HL-60 (cell line): ENCODE data around the gene RNU11.

Experiments used
- DNase-seq, 2 experiments: peaks; one replicate each; pipeline ENCODE4 v3.0.0-alpha.2; 2010 to 2020; ENCODE audit warnings: low read depth in 1 of 2, low spot score in 1 of 2
- H3K27ac ChIP-seq: fragments of 250-450 bp; sonication (Bioruptor Pico); replicated peaks from 2 replicates; pipeline ENCODE4 v1.5.1; 2020; ENCODE audit warnings: mild to moderate bottlenecking, moderate library complexity
- H3K27me3 ChIP-seq: fragments of 250-450 bp; sonication (Bioruptor Pico); 2 replicates; pipeline ENCODE4 v1.5.1; 2021; ENCODE audit warnings: mild to moderate bottlenecking, moderate library complexity; ENCODE audit not compliant: insufficient read depth, poor library complexity, severe bottlenecking
- H3K4me3 ChIP-seq: replicated peaks from 2 replicates; pipeline ENCODE4 v1.5.1; 2011; ENCODE audit warnings: mild to moderate bottlenecking, control low read depth, low read length; ENCODE audit not compliant: insufficient read depth
- CTCF ChIP-seq: IDR thresholded peaks from one replicate; pipeline ENCODE4 v1.5.1; 2011; ENCODE audit warnings: low read length, control low read depth, inconsistent platforms; ENCODE audit not compliant: insufficient read depth
- GABPA ChIP-seq: IDR thresholded peaks from 2 replicates; pipeline ENCODE4 v1.6.1; 2012; ENCODE audit warnings: low read depth
- POLR2AphosphoS5 ChIP-seq: IDR thresholded peaks from 2 replicates; pipeline ENCODE4 v1.6.1; 2012; ENCODE audit warnings: low read depth
- REST ChIP-seq: IDR thresholded peaks from 2 replicates; pipeline ENCODE4 v1.6.1; 2012; ENCODE audit warnings: low read depth; ENCODE audit not compliant: insufficient replicate concordance
- SPI1 ChIP-seq: IDR thresholded peaks from 2 replicates; pipeline ENCODE4 v1.6.1; 2012; ENCODE audit warnings: low read depth, mild to moderate bottlenecking, borderline replicate concordance

RNU11 gene

GRCh38 chr1:28604411-28604810 is 44.0 kb upstream of the RNU11 start:
- DNase-seq, result no peak
- TF ChIP-seq GABPA, result no peak
- TF ChIP-seq SPI1, result no peak
- TF ChIP-seq CTCF, result no peak
- TF ChIP-seq POLR2AphosphoS5, result no peak
- H3K4me3 ChIP-seq, result no peak overlapping the region
- H3K27ac ChIP-seq, result no peak overlapping the region
- H3K27me3 ChIP-seq, result no peaks in the 10 kb centered on the region

- Histone ChIP-seq H3K4me3 (no peak overlapping the region), H3K27ac (no peak overlapping the region), H3K27me3 (no peaks in the 10 kb centered on the region)
- no peak for DNase-seq
- TF ChIP-seq GABPA, result no peak
- no peak for TF ChIP-seq CTCF
- TF ChIP-seq REST, result no peak
- TF ChIP-seq POLR2AphosphoS5, result no peak
Measured at GRCh38 chr1:28604962-28605361, 43.4 kb upstream of the RNU11 start.

GRCh38 chr1:28606771-28607170 is 41.6 kb upstream of the RNU11 start:
- no peaks in the 10 kb centered on the region for H3K27me3 ChIP-seq
- TF ChIP-seq POLR2AphosphoS5 (no peak), REST (no peak), CTCF (no peak), SPI1 (no peak), GABPA (no peak)
- no peak overlapping the region for H3K4me3 ChIP-seq
- H3K27ac ChIP-seq, result no peak overlapping the region
- DNase-seq, result no peak

- TF ChIP-seq POLR2AphosphoS5 (no peak), CTCF (no peak), REST (no peak), GABPA (no peak), SPI1 (no peak)
- no peak overlapping the region for H3K4me3 ChIP-seq
- no peak for DNase-seq
- H3K27me3 ChIP-seq, result no peaks in the 10 kb centered on the region
- H3K27ac ChIP-seq, result no peak overlapping the region
Measured at GRCh38 chr1:28613175-28613574, 35.2 kb upstream of the RNU11 start.
